ENCODE data around the gene ZSCAN22.

- TF ChIP-seq CTCF (IDR thresholded peaks at IDR 0.05) (no peak), ZFX (IDR thresholded peaks at IDR 0.05; ENCODE audit: borderline replicate concordance) (no peak)
These were observed 45.7 kb downstream of the ZSCAN22 start for GRCh38 chr19:58372311-58373133.

Measured in 22Rv1 (cell line).